Left ventricle myocardium inferior (tissue), 1 donor: Measurements from ENCODE around the gene SDCBP2. TPM values are rescaled to one million over a fixed set of nuclear protein-coding genes. Genes with fewer than 3 reads are reported as not detected.

Experiments
- DNase-seq: peaks from one replicate; pipeline ENCODE4 v3.0.0-alpha.2; 2020
- H3K27ac ChIP-seq: fragments of 200-600 bp; replicated peaks from 2 replicates; pipeline ENCODE4 v1.8.0; 2021
- H3K27me3 ChIP-seq: fragments of 200-600 bp; 2 replicates; pipeline ENCODE4 v1.8.0; 2021; ENCODE audit warnings: low read depth
- H3K36me3 ChIP-seq: fragments of 200-600 bp; 2 replicates; pipeline ENCODE4 v1.8.0; 2021
- H3K4me1 ChIP-seq: fragments of 200-600 bp; 2 replicates; pipeline ENCODE4 v1.8.0; 2021
- H3K4me3 ChIP-seq: fragments of 200-600 bp; 2 replicates; pipeline ENCODE4 v1.8.0; 2021; ENCODE audit warnings: mild to moderate bottlenecking, moderate library complexity
- H3K9me3 ChIP-seq: fragments of 200-600 bp; replicated peaks from 2 replicates; pipeline ENCODE4 v1.8.0; 2021
- CTCF ChIP-seq: fragments of 200-600 bp; IDR thresholded peaks from 2 replicates; pipeline ENCODE4 v1.8.0; 2021; ENCODE audit warnings: antibody characterized with exemption, mild to moderate bottlenecking, borderline replicate concordance
- intact Hi-C: fragments of 100-400 bp; cut with micrococcal nuclease; formaldehyde crosslinking; loops from one replicate; pipeline ENCODE4 v1.11.0; 2022
- total RNA-seq: library from RNA; stranded (reverse); fragmentation: NEBNext Ultra II Directional; extraction: Animal tissue kit (Norgen Biotek cat#: 25700); gene quantifications from one replicate; pipeline ENCODE4 v1.2.1, GENCODE V29; 2021
- donor health status: DM: no; HTN: yes; CAD: no; lungs with severe emphysema.

Gene SDCBP2
- total RNA-seq, 1 donor from 2014 or later, result 2.2 TPM

DNA sequence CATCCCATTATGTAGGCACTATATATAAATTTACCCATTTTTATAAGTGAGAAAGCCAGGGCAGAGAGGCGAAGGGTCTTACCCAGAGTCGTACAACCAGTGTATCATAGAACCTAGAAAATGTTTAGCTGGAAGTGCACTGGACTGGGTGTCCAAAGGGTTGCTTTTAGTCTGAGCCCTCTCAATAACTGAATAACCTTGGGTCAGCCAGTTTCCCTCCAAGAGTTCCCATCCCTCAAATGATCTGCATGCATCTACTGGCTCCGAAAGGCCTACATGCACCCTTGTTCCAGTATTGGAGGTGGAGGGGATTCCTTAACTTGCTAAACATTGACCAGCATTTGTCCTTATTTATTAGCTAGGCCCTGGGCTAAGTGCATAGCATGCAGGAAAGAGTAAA, 59.1 kb downstream of the SDCBP2 start:
- no peaks in the 10 kb centered on the region for H3K36me3 ChIP-seq
- no peak overlapping the region for H3K27ac ChIP-seq
- intact Hi-C loops, result no loop called here
- TF ChIP-seq CTCF, result no peak
- DNase-seq, result no peak
- H3K4me1 ChIP-seq, result peaks cover 37% of the 10 kb centered on the region
- H3K4me3 ChIP-seq, result no peak overlapping the region
- no peaks in the 10 kb centered on the region for H3K9me3 ChIP-seq
- H3K27me3 ChIP-seq, result no peaks in the 10 kb centered on the region

GRCh38 chr20:1269235-1269634, 59.7 kb downstream of the SDCBP2 start:
- no peak for TF ChIP-seq CTCF
- intact Hi-C loops, result no loop called here
- H3K27me3 ChIP-seq, result no peaks in the 10 kb centered on the region
- H3K27ac ChIP-seq, result no peak overlapping the region
- no peak overlapping the region for H3K4me3 ChIP-seq
- H3K36me3 ChIP-seq, result no peaks in the 10 kb centered on the region
- DNase-seq, result no peak
- H3K4me1 ChIP-seq, result peaks cover 37% of the 10 kb centered on the region
- H3K9me3 ChIP-seq, result no peaks in the 10 kb centered on the region

GRCh38 chr20:1267809-1268374, 61.0 kb downstream of the SDCBP2 start:
- intact Hi-C loops, result no loop called here
- Histone ChIP-seq H3K27me3 (no peaks in the 10 kb centered on the region), H3K4me3 (no peak overlapping the region), H3K9me3 (no peaks in the 10 kb centered on the region), H3K4me1 (peaks cover 37% of the 10 kb centered on the region), H3K27ac (no peak overlapping the region), H3K36me3 (no peaks in the 10 kb centered on the region)
- TF ChIP-seq CTCF, result no peak
- no peak for DNase-seq

DNA sequence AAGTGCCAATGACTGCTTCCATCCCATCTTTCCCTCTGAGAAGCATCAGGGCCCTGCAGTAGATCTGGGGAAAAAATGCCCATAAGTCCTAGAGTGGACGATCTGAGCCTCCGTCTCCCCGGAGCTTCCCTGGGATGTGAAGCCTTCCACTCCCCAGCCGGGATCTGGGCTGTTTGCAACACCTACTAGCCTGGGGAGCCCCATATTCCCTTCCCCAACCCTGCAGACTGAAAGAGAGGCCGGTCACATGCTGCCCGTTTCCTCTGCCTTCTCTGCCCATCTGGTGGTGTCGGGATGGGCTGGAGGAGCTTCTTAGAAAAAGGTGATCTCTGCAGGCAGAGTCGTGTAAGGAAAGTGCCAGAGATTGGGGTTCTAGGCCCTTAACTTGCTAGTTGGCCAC, 61.8 kb downstream of the SDCBP2 start:
- no peak overlapping the region for H3K27ac ChIP-seq
- H3K4me3 ChIP-seq, result peak overlapping the region; percentile 92

DNA sequence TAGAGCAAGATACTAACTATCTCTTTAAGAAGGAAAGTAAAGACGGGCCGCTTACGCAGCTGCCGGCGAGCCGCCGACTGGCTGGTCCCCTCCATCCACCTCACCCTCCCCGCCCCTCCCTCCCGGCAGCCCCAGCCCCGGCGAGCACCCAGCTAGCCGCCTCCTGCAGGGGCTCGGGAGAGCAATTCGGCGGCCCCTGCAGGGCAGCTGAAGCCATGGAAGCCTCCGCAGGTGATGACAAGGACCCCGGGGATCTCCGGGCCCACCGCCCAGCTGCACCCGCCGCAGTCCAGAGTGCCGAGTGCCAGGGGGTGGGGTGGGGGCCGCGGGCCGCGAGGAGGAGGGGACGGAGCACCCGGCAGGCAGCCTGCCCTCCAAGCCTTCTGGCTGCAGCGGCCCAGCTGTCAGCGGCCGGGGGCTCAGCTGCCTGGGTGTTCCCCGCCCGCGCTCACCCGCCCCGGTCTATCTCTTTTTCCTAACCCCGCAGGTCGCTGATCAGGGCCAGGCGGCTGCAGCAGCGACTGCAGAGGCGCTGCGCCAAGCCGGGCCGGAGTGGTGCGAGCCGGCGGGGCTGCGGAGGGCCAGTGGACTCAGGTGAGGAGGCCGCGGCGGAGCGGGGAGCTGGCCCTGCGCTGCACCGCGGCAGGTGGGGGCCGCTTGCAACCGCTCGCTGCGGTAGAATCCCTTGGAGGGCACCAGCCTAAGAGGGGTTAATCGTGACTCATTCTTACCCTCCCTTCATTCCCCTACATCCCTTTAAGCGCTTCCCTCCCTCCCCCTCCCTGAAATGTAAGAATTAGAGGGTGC, 62.6 kb downstream of the SDCBP2 start, which contains the start of gene SNPH:
SNPH (plus strand) TSS at position 128 of the 807 bp plus-strand sequence. CDS start 29,946 bp downstream, outside the sequence.
- H3K36me3 ChIP-seq, result no peaks in the 10 kb centered on the region
- peak within 1 kb of the TSS; percentile 70 for H3K27ac ChIP-seq
- H3K9me3 ChIP-seq, result no peaks in the 10 kb centered on the region
- peak; percentile 84 for DNase-seq
- peaks cover 37% of the 10 kb centered on the region for H3K4me1 ChIP-seq
- intact Hi-C loops, result no loop called here
- H3K27me3 ChIP-seq, result peaks cover 5% of the 10 kb centered on the region
- no peak for TF ChIP-seq CTCF
- peak within 1 kb of the TSS; percentile 92 for H3K4me3 ChIP-seq

More for the DNA sequence above, 61.8 kb downstream of the SDCBP2 start:
- no peak for TF ChIP-seq CTCF
- no peak for DNase-seq
- no peaks in the 10 kb centered on the region for H3K27me3 ChIP-seq
- H3K4me1 ChIP-seq, result peaks cover 37% of the 10 kb centered on the region
- H3K36me3 ChIP-seq, result no peaks in the 10 kb centered on the region
- H3K9me3 ChIP-seq, result no peaks in the 10 kb centered on the region
- intact Hi-C loops, result no loop called here
